Fibroblast of skin of left biceps (primary cell): ENCODE results near the gene E2F1.

ENCODE experiments used
- DNase-seq, 2 experiments: peaks; one replicate each; pipeline ENCODE4 v3.0.0-alpha.2; 2013; ENCODE audit warnings: low read depth in 2 of 2

E2F1 gene

GRCh38 chr20:33672426-33673113 lies 13.6 kb downstream of the E2F1 start:
- DNase-seq, result no peak

- no peak for DNase-seq
Measured at GRCh38 chr20:33671573-33672288, 14.5 kb downstream of the E2F1 start.

GRCh38 chr20:33670715-33671499 lies 15.3 kb downstream of the E2F1 start:
- no peak for DNase-seq

- DNase-seq, result no peak
Measured at GRCh38 chr20:33669873-33670640, 16.1 kb downstream of the E2F1 start.

- DNase-seq, result no peak
Measured at GRCh38 chr20:33669224-33669623, 17.0 kb downstream of the E2F1 start.

- DNase-seq, result no peak
Measured at GRCh38 chr20:33668466-33669155, 17.6 kb downstream of the E2F1 start.

GRCh38 chr20:33667676-33668465 lies 18.3 kb downstream of the E2F1 start:
- DNase-seq, result no peak

GRCh38 chr20:33667245-33667675 lies 18.9 kb downstream of the E2F1 start:
- DNase-seq, result no peak

- DNase-seq, result peak; percentile 83 to 84
Measured at GRCh38 chr20:33666293-33667244, 19.6 kb downstream of the E2F1 start, which contains the start of gene ACTL10. Gene ACTL10 (plus strand): TSS chr20:33666943. CDS start chr20:33667498, 555 bp downstream.

- no peak for DNase-seq
Measured at GRCh38 chr20:33664762-33665144, 21.4 kb downstream of the E2F1 start.

GRCh38 chr20:33664085-33664761 lies 22.0 kb downstream of the E2F1 start:
- DNase-seq, result no peak

GRCh38 chr20:33663161-33664084 lies 22.8 kb downstream of the E2F1 start:
- DNase-seq, result no peak

- no peak for DNase-seq
Measured at GRCh38 chr20:33662172-33662571, 24.0 kb downstream of the E2F1 start, which contains the start of gene C20orf144. Gene C20orf144 (plus strand): TSS chr20:33662327. CDS start chr20:33662346, 19 bp downstream.

- no peak for DNase-seq
Measured at GRCh38 chr20:33660685-33661058, 25.5 kb downstream of the E2F1 start.

- DNase-seq, result no peak
Measured at GRCh38 chr20:33660035-33660684, 26.0 kb downstream of the E2F1 start.

- no peak for DNase-seq
Measured at GRCh38 chr20:33659341-33660034, 26.7 kb downstream of the E2F1 start.
